K562 (cell line): ENCODE results near the gene NME8. TPM values are rescaled to one million over a fixed set of nuclear protein-coding genes. Genes with fewer than 3 reads are reported as not detected.

Experiments
- CSDE1 ChIP-seq, 2 experiments: fragments of 450-650 bp; IDR thresholded peaks; 2 replicates each; pipeline ENCODE4 v1.6.1; 2016; ENCODE audit warnings: mild to moderate bottlenecking in 1 of 2
- E2F5 ChIP-seq: sonication (generic); formaldehyde crosslinking; IDR thresholded peaks from 2 replicates; pipeline ENCODE4 v1.8.0; 2022; ENCODE audit warnings: mild to moderate bottlenecking, missing genetic modification reagents
- ETV1 ChIP-seq: fragments of 450-650 bp; conservative IDR thresholded peaks from 2 replicates; pipeline ENCODE4 v1.6.1; 2016; ENCODE audit warnings: missing genetic modification characterization, control low read depth, low read depth, missing compliant biosample characterization
- GTF2A2 ChIP-seq: IDR thresholded peaks from 2 replicates; pipeline ENCODE4 v1.6.1; 2016; ENCODE audit warnings: mild to moderate bottlenecking, missing genetic modification characterization, missing compliant biosample characterization
- GTF3C2 ChIP-seq: IDR thresholded peaks from 3 replicates; pipeline ENCODE4 v1.6.1; 2011; ENCODE audit warnings: borderline replicate concordance, mild to moderate bottlenecking, moderate library complexity; ENCODE audit not compliant: insufficient read length; ENCODE audit errors: extremely low read depth
- HDAC3 ChIP-seq: fragments of 450-650 bp; IDR thresholded peaks from 2 replicates; pipeline ENCODE4 v1.6.1; 2018; ENCODE audit warnings: borderline replicate concordance, mild to moderate bottlenecking, moderate library complexity; ENCODE audit not compliant: partially characterized antibody
- HOXB6 ChIP-seq: fragments of 250-450 bp; sonication (Bioruptor Pico); IDR thresholded peaks from 2 replicates; pipeline ENCODE4 v1.5.1; 2022; ENCODE audit warnings: mild to moderate bottlenecking, borderline replicate concordance
- LEF1 ChIP-seq: fragments of 450-650 bp; IDR thresholded peaks from 2 replicates; pipeline ENCODE4 v1.6.1; 2016; ENCODE audit warnings: mild to moderate bottlenecking
- NCOR1 ChIP-seq: fragments of 450-650 bp; IDR thresholded peaks from 2 replicates; pipeline ENCODE4 v1.6.1; 2016; ENCODE audit warnings: mild to moderate bottlenecking, moderate library complexity
- PHF21A ChIP-seq: fragments of 450-650 bp; IDR thresholded peaks from 2 replicates; pipeline ENCODE4 v1.6.1; 2017; ENCODE audit warnings: low read depth, borderline replicate concordance
- PURB ChIP-seq: sonication (generic); formaldehyde crosslinking; IDR thresholded peaks from 2 replicates; pipeline ENCODE4 v1.9.0; 2021; ENCODE audit warnings: low read depth, mild to moderate bottlenecking, missing genetic modification reagents
- RBM22 ChIP-seq: fragments of 200-400 bp; formaldehyde crosslinking; IDR thresholded peaks from 2 replicates; pipeline ENCODE4 v1.6.1; 2018; ENCODE audit warnings: low read length, low read depth; ENCODE audit not compliant: poor library complexity, severe bottlenecking
- SMC3 ChIP-seq: conservative IDR thresholded peaks from 2 replicates; pipeline ENCODE4 v1.6.1; 2011; ENCODE audit warnings: low read depth, low read length, improper control_type of control experiment; ENCODE audit not compliant: insufficient read depth
- SOX6 ChIP-seq: fragments of 450-650 bp; IDR thresholded peaks from 2 replicates; pipeline ENCODE4 v1.6.1; 2014; ENCODE audit warnings: mild to moderate bottlenecking
- STAT5B ChIP-seq: fragments of 250-450 bp; sonication (Bioruptor Pico); IDR thresholded peaks from 2 replicates; pipeline ENCODE4 v1.8.0; 2021; ENCODE audit warnings: mild to moderate bottlenecking, inconsistent platforms
- SUPT5H ChIP-seq: fragments of 450-650 bp; IDR thresholded peaks from 2 replicates; pipeline ENCODE4 v1.6.1; 2016
- ZKSCAN8 ChIP-seq: fragments of 200-800 bp; sonication (Bioruptor generic); IDR thresholded peaks from 2 replicates; pipeline ENCODE4 v1.6.1; 2016; ENCODE audit warnings: missing genetic modification characterization, missing compliant biosample characterization
- ZNF133 ChIP-seq: fragments of 250-450 bp; sonication (Bioruptor Pico); IDR thresholded peaks from 2 replicates; pipeline ENCODE4 v1.4.0; 2020; ENCODE audit warnings: mild to moderate bottlenecking
- ZNF217 ChIP-seq: sonication (generic); formaldehyde crosslinking; IDR thresholded peaks from 2 replicates; pipeline ENCODE4 v1.8.0; 2022; ENCODE audit warnings: mild to moderate bottlenecking, missing genetic modification reagents
- ZNF316 ChIP-seq: fragments of 450-650 bp; IDR thresholded peaks from 2 replicates; pipeline ENCODE4 v1.6.1; 2016
- ZNF384 ChIP-seq: IDR thresholded peaks from 2 replicates; pipeline ENCODE4 v1.6.1; 2012; ENCODE audit warnings: low read depth, low read length, improper control_type of control experiment
- ZNF449 ChIP-seq: fragments of 250-450 bp; sonication (Bioruptor Pico); IDR thresholded peaks from 2 replicates; pipeline ENCODE4 v1.8.0; 2022; ENCODE audit warnings: moderate library complexity, mild to moderate bottlenecking, inconsistent platforms
- ZNF583 ChIP-seq: fragments of 250-450 bp; sonication (Bioruptor Pico); IDR thresholded peaks from 2 replicates; pipeline ENCODE4 v1.4.0; 2020
- ZNF766 ChIP-seq: fragments of 200-800 bp; sonication (Bioruptor generic); conservative IDR thresholded peaks from 2 replicates; pipeline ENCODE4 v1.6.1; 2016; ENCODE audit warnings: missing genetic modification characterization, missing compliant biosample characterization
- polyA plus RNA-seq, 8 experiments: library from polyadenylated mRNA; depleted of rRNA in 4 of 8; stranded (reverse) in 5 of 8; unstranded in 3 of 8; fragments of >200 nt; fragmentation: Nextera tagmentation in 2 of 8; fragmentation: Illumina TruSeq in 1 of 8; extraction: Ambion mirVana in 2 of 8; extraction: Trizol in 1 of 8; gene quantifications; 2 replicates each; pipeline versions ENCODE4 v1.2.1 to v1.2.3, GENCODE V29; 2011 to 2014; ENCODE audit warnings: inconsistent platforms in 1 of 8, missing spikeins in 1 of 8
- total RNA-seq, 7 experiments: library from RNA; depleted of rRNA in 6 of 7; stranded (reverse); fragments of >200 nt in 6 of 7; fragmentation: Illumina TruSeq in 2 of 7; extraction: Trizol in 2 of 7; gene quantifications; 2 replicates each; pipeline versions ENCODE4 v1.2.1 to v1.2.3, GENCODE V29; 2011 to 2021; ENCODE audit warnings: low replicate concordance in 1 of 7
- TF ChIP-seq, protein P1 (sequence below): fragments of 450-650 bp; formaldehyde crosslinking; IDR thresholded peaks from 2 replicates; pipeline ENCODE4 v1.4.0; 2022; ENCODE audit warnings: mild to moderate bottlenecking, moderate library complexity

Gene NME8
- total and polyA plus RNA-seq, 9 of the 15 experiments (the other 6 are each of a cell fraction or from before 2014, with no cell fraction given), result not detected

GRCh38 chr7:37833107-37833817 is 15.1 kb upstream of the NME8 start (continued):
- TF ChIP-seq STAT5B (CRISPR knock-in tag), result no peak
- 0 out of 2 replicates have a peak, but pooled peaks have one; percentile 22 for TF ChIP-seq SMC3
- TF ChIP-seq ZKSCAN8, result no peak
- no peak for TF ChIP-seq ZNF217 (CRISPR knock-in tag)
- TF ChIP-seq ZNF316, result no peak
- no peak for TF ChIP-seq HOXB6 (CRISPR knock-in tag)
- TF ChIP-seq ETV1, result peak; percentile 78
- no peak for TF ChIP-seq CSDE1 (IDR thresholded peaks at IDR 0.05)
- no peak for TF ChIP-seq ZNF384
- no peak for TF ChIP-seq GTF2A2 (tag)
- no peak for TF ChIP-seq HDAC3
- TF ChIP-seq GTF3C2, result no peak
- TF ChIP-seq E2F5 (CRISPR knock-in tag), result no peak
- TF ChIP-seq ZNF583, result no peak
- no peak for TF ChIP-seq RBM22
- TF ChIP-seq SOX6, result no peak
- TF ChIP-seq, protein P1, sequence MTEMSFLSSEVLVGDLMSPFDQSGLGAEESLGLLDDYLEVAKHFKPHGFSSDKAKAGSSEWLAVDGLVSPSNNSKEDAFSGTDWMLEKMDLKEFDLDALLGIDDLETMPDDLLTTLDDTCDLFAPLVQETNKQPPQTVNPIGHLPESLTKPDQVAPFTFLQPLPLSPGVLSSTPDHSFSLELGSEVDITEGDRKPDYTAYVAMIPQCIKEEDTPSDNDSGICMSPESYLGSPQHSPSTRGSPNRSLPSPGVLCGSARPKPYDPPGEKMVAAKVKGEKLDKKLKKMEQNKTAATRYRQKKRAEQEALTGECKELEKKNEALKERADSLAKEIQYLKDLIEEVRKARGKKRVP (CRISPR knock-in tag), result no peak
- no peak for TF ChIP-seq SUPT5H
- no peak for TF ChIP-seq LEF1
- no peak for TF ChIP-seq NCOR1
- TF ChIP-seq ZNF133, result no peak
- TF ChIP-seq PHF21A, result no peak
- no peak for TF ChIP-seq PURB (CRISPR knock-in tag)
- no peak for TF ChIP-seq ZNF449 (CRISPR knock-in tag)
- TF ChIP-seq ZNF766 (CRISPR knock-in tag), result 0 out of 2 replicates have a peak, but pooled peaks have one; percentile 27
